SK-N-SH (cell line): ENCODE data around the gene RAC3.

Source experiments
- EP300 ChIP-seq, 2 experiments: IDR thresholded peaks; 2 replicates each; pipeline versions ENCODE4 v1.4.0 to v1.6.1; 2012; ENCODE audit warnings: borderline replicate concordance in 1 of 2, low read depth in 1 of 2, low read length in 1 of 2
- MEF2A ChIP-seq: IDR thresholded peaks from 2 replicates; pipeline ENCODE4 v1.4.0; 2012; ENCODE audit warnings: low read depth, borderline replicate concordance
- POLR2AphosphoS5 ChIP-seq: IDR thresholded peaks from 2 replicates; pipeline ENCODE4 v1.6.1; 2012; ENCODE audit warnings: low read depth, low read length
- RXRA ChIP-seq: IDR thresholded peaks from 2 replicates; pipeline ENCODE4 v1.4.0; 2012; ENCODE audit warnings: low read depth, mild to moderate bottlenecking, borderline replicate concordance
- TAF1 ChIP-seq: IDR thresholded peaks from 2 replicates; pipeline ENCODE4 v1.6.1; 2012; ENCODE audit warnings: low read depth, mild to moderate bottlenecking, low read length, moderate library complexity, borderline replicate concordance
- TF ChIP-seq, protein P1 (sequence below): fragments of 200-600 bp; sonication (generic); IDR thresholded peaks from 2 replicates; pipeline ENCODE4 v1.6.1; 2017; ENCODE audit warnings: antibody characterized with exemption, mild to moderate bottlenecking, moderate library complexity

DNA sequence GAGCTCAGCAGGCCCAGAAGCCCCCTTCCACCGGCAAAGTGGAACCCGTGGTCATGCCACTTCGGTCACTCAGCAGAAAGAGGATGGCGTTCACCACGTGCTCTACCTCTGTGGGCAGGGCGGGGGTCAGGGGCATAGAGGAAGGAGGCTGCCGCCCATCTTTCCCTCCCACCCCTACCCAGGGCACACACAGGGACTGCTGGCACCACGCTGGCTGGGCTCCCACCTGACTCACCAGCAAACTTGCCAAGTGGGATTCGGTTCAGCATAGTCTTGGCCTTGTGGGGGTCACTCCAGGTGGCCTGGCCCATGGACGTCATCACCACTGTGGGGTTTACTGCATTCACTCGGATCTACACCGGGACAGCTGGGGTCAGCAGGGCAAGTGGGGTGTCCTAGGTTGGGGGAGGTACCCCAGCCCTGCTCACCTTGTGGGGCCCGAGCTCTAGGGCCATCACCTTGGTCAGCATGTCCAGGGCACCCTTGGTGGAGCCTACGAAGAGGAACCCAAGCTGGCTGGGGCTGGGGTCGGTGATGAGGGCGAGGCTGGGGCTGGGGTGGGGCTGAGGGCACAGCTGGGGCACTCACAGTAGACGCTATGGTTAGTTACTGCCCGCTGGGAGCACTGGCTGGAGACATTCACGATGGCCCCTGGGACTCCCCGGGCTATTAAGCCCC is 4.6 kb downstream of the RAC3 start:
- no peak for TF ChIP-seq MEF2A
- TF ChIP-seq RXRA: no peak
- no peak for TF ChIP-seq POLR2AphosphoS5
- TF ChIP-seq TAF1: no peak
- no peak for TF ChIP-seq EP300 (IDR thresholded peaks at IDR 0.05; ENCODE audit: borderline replicate concordance in 1 of 2, low read depth in 1 of 2, low read length in 1 of 2)
- TF ChIP-seq, protein P1, sequence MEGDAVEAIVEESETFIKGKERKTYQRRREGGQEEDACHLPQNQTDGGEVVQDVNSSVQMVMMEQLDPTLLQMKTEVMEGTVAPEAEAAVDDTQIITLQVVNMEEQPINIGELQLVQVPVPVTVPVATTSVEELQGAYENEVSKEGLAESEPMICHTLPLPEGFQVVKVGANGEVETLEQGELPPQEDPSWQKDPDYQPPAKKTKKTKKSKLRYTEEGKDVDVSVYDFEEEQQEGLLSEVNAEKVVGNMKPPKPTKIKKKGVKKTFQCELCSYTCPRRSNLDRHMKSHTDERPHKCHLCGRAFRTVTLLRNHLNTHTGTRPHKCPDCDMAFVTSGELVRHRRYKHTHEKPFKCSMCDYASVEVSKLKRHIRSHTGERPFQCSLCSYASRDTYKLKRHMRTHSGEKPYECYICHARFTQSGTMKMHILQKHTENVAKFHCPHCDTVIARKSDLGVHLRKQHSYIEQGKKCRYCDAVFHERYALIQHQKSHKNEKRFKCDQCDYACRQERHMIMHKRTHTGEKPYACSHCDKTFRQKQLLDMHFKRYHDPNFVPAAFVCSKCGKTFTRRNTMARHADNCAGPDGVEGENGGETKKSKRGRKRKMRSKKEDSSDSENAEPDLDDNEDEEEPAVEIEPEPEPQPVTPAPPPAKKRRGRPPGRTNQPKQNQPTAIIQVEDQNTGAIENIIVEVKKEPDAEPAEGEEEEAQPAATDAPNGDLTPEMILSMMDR: no peak
